PC-3 (cell line): Measurements from ENCODE around the gene NRG4.

Experiments used
- CTCF ChIP-seq: fragments of 300-600 bp; sonication (generic); conservative IDR thresholded peaks from 2 replicates; pipeline ENCODE4 v1.5.1; 2017; ENCODE audit warnings: antibody characterized with exemption, low read depth, mild to moderate bottlenecking, low read length
- EZH2 ChIP-seq: fragments of 300-600 bp; sonication (generic); IDR thresholded peaks from one replicate; pipeline ENCODE4 v1.6.1; 2017; ENCODE audit warnings: antibody characterized with exemption, mild to moderate bottlenecking, low read length; ENCODE audit not compliant: unreplicated experiment

DNA sequence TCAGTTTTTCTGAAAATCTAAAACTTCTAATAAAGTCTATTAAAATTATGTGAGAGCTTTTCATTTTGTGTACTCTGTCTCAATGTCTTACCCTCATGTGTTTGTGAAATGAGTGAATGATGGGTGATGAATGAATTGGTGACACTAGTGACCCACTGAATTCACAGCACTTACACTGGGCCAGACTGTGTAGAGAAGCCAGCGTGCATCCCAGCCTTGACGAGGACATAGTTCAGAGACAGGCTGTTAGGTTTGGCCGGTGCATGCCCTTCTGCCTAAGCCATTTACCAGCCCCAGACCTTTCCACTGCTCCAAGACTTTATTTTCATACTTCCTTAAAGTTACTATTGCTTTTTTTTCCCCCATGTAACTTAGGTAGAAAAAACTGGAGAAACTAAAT is 69.8 kb downstream of the NRG4 start:
- no peak for TF ChIP-seq EZH2
- TF ChIP-seq CTCF: no peak
